Retinal pigment epithelial cell (primary cell): Measurements from ENCODE around the gene C2CD3.

Source experiments
- DNase-seq: peaks from one replicate; pipeline ENCODE4 v3.0.0-alpha.2; 2010; ENCODE audit warnings: low read depth
- H3K4me3 ChIP-seq: 2 replicates; pipeline ENCODE4 v1.5.1; 2011; ENCODE audit warnings: mild to moderate bottlenecking, low read length, control low read depth, moderate library complexity
- CTCF ChIP-seq: conservative IDR thresholded peaks from 2 replicates; pipeline ENCODE4 v1.5.1; 2011; ENCODE audit warnings: low read depth, low read length, control low read depth, inconsistent platforms

C2CD3 gene

GRCh38 chr11:74044538-74044937, 126.3 kb downstream of the C2CD3 start:
- TF ChIP-seq CTCF: no peak
- H3K4me3 ChIP-seq: no peak overlapping the region
- no peak for DNase-seq

- DNase-seq: no peak
- no peak overlapping the region for H3K4me3 ChIP-seq
- no peak for TF ChIP-seq CTCF
Measured at GRCh38 chr11:74043450-74043849, 127.4 kb downstream of the C2CD3 start.

- no peak for TF ChIP-seq CTCF
- DNase-seq: no peak
- no peak overlapping the region for H3K4me3 ChIP-seq
Measured at GRCh38 chr11:74037309-74037708, 133.5 kb downstream of the C2CD3 start.

- TF ChIP-seq CTCF: no peak
- no peak overlapping the region for H3K4me3 ChIP-seq
- DNase-seq: no peak
Measured at GRCh38 chr11:74035264-74035663, 135.5 kb downstream of the C2CD3 start.

GRCh38 chr11:74033046-74033445, 137.8 kb downstream of the C2CD3 start:
- no peak for TF ChIP-seq CTCF
- H3K4me3 ChIP-seq: no peak overlapping the region
- DNase-seq: no peak

GRCh38 chr11:74030723-74031676, 139.8 kb downstream of the C2CD3 start:
- no peak overlapping the region for H3K4me3 ChIP-seq
- no peak for TF ChIP-seq CTCF
- DNase-seq: no peak
